ENCODE measurements around the gene GTF3C5.

DNA sequence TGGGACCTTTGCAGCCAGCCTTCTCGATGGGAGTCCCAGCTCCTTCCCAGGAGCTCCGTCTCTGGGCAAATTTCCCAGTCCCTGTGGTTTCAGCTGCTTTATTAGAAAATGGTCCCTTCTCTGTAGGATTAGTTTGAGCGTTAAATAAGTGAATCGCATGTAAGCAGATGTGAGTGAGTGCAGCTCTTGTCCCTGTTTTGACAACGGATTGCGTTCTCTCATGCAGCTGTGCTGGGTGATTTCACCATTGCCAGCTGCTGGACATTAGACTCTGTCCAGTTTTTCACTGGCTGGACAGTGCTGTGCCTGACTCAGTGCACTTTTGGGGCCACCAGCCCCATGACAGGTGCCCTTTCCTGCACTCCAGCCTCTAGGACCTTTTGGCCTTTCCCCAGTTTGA, 19.3 kb downstream of the GTF3C5 start:
- TF ChIP-seq, protein P1, sequence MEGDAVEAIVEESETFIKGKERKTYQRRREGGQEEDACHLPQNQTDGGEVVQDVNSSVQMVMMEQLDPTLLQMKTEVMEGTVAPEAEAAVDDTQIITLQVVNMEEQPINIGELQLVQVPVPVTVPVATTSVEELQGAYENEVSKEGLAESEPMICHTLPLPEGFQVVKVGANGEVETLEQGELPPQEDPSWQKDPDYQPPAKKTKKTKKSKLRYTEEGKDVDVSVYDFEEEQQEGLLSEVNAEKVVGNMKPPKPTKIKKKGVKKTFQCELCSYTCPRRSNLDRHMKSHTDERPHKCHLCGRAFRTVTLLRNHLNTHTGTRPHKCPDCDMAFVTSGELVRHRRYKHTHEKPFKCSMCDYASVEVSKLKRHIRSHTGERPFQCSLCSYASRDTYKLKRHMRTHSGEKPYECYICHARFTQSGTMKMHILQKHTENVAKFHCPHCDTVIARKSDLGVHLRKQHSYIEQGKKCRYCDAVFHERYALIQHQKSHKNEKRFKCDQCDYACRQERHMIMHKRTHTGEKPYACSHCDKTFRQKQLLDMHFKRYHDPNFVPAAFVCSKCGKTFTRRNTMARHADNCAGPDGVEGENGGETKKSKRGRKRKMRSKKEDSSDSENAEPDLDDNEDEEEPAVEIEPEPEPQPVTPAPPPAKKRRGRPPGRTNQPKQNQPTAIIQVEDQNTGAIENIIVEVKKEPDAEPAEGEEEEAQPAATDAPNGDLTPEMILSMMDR (conservative IDR thresholded peaks at IDR 0.05; ENCODE audit: low read length) = no peak
- TF ChIP-seq EZH2phosphoT487 (IDR thresholded peaks at IDR 0.05; ENCODE audit: borderline replicate concordance, low read depth, low read length) = no peak

Data from OCI-LY7 (cell line).